Measurements from ENCODE around the gene PLEKHA7. TPM values are rescaled to one million over a fixed set of nuclear protein-coding genes. Genes with fewer than 3 reads are reported as not detected.

Gene PLEKHA7
- total and polyA plus RNA-seq, 4 donors, result 13.3 to 31.8 (median 21.5) TPM

DNA sequence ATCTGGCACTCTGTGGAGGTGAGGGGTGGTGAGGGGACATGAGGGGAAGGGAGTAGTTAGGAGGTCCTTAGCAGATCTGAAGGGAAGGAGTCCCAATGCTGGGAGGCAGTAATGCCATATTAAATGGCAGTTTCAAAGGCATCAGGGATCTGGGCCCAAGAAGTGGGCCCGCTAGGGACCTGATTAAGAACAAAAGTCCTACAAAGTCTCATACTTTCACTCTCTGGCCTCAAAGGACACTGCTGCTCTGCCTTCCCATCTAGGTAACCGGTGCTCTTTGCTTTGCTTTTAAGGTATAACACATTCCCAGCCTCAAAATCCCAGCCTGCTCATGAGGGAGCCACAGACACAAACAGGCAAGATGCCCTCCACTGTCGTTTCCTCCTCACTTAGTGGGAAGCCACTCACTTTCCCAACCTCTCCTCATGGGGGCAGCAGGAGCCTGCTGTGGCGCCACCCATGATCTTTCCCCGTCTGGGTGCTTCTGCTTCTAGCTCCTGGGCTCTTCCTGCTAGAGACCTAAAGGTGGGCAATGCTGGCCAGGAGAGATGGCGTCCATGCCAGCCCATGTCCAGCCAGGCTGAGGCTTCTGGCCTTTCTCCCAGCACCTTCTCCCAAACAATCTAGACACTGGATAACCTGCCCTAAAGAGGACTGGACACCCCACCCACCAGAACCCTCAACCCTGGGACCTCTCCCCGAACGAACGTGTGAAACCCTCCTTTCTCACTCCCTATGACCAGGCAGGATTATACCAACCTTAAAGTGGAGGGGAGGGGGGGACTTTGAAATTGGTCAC lies 68.3 kb downstream of the PLEKHA7 start:
- H3K27ac ChIP-seq (ENCODE audit: low read depth in 1 of 2, low read length in 1 of 2), result no peak overlapping the region
- H3K4me3 ChIP-seq, result no peak overlapping the region
- no peaks in the 10 kb centered on the region for H3K36me3 ChIP-seq (ENCODE audit: control insufficient read depth in 4 of 4, insufficient read depth in 4 of 4, low read length in 4 of 4)
- peak; percentile 50 for TF ChIP-seq CTCF (IDR thresholded peaks at IDR 0.05; ENCODE audit: control extremely low read depth, extremely low read depth)
- H3K9ac ChIP-seq (ENCODE audit: insufficient read depth in 1 of 2, low read length in 2 of 2), result no peak overlapping the region
- peak; percentile 32 to 49 (median 48) for DNase-seq
- H3K4me1 ChIP-seq (ENCODE audit: control insufficient read depth in 5 of 5, insufficient read depth in 5 of 5, low read length in 5 of 5), result peaks cover 0 to 9% (median 0%) of the 10 kb centered on the region in 5 donors
- H3K9me3 ChIP-seq (ENCODE audit: control insufficient read depth in 4 of 4, insufficient read depth in 3 of 4, low read length in 3 of 4), result no peaks in the 10 kb centered on the region
- ATAC-seq (ENCODE audit: insufficient read depth, low FRiP score), result peak; percentile 84
- 47 to 49% methylated on average over 9 of the region's 9 CpGs for WGBS, 2 donors
- no peaks in the 10 kb centered on the region for H3K27me3 ChIP-seq (ENCODE audit: control insufficient read depth in 3 of 3, insufficient read depth in 3 of 3, low read length in 2 of 3)

DNA sequence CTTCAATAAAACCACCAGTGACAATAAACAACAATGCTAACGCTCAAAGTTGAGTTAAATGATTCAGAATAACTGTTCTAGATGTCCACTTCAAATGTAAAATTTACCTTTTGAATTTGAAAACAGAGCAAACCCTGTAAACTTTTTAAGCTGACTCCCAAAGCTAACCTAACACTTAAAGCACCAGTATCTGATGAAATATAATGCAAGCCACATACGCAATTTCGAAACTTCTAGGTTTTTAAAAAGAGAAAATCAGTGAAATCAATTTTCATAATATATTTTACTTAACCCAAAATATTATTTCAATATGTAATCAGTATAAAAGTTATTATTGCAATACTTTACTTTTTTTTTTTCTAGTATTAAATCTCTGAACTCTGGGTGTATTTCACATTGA lies 71.3 kb downstream of the PLEKHA7 start:
- H3K27ac ChIP-seq (ENCODE audit: low read depth in 1 of 2, low read length in 1 of 2), result no peak overlapping the region
- no peaks in the 10 kb centered on the region for H3K9me3 ChIP-seq (ENCODE audit: control insufficient read depth in 4 of 4, insufficient read depth in 3 of 4, low read length in 3 of 4)
- DNase-seq (no peak), ATAC-seq (ENCODE audit: insufficient read depth, low FRiP score) (no peak)
- TF ChIP-seq CTCF (IDR thresholded peaks at IDR 0.05; ENCODE audit: control extremely low read depth, extremely low read depth), result no peak
- H3K4me3 ChIP-seq, result no peak overlapping the region
- no peaks in the 10 kb centered on the region for H3K27me3 ChIP-seq (ENCODE audit: control insufficient read depth in 3 of 3, insufficient read depth in 3 of 3, low read length in 2 of 3)
- no peak overlapping the region for H3K9ac ChIP-seq (ENCODE audit: insufficient read depth in 1 of 2, low read length in 2 of 2)
- H3K36me3 ChIP-seq (ENCODE audit: control insufficient read depth in 4 of 4, insufficient read depth in 4 of 4, low read length in 4 of 4), result no peaks in the 10 kb centered on the region
- 92 to 95% methylated on average over 3 of the region's 3 CpGs for WGBS, 2 donors
- peaks cover 0 to 9% (median 0%) of the 10 kb centered on the region in 5 donors for H3K4me1 ChIP-seq (ENCODE audit: control insufficient read depth in 5 of 5, insufficient read depth in 5 of 5, low read length in 5 of 5)

DNA sequence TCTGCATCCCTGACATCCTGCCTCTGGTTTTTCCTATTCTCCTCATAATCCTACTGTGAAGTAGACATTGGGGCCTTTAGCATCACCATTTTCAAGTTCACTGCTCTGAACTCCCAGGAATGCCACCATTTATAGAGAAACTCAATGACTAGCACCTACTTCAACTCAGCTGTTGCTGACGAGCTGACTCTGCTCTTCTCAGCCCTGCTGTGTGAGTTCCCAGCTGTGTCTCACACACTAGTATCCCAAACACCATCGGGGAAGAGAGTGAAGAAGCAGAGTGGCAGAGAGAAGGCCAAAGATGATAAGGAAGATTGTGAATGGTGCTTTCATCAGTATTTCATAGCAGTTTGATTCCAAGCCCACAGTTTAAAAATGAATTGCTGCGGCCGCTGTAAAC lies 71.9 kb downstream of the PLEKHA7 start:
- WGBS, 2 donors, result 73 to 84% methylated on average over 4 of the region's 4 CpGs
- no peak overlapping the region for H3K27ac ChIP-seq (ENCODE audit: low read depth in 1 of 2, low read length in 1 of 2)
- TF ChIP-seq CTCF (IDR thresholded peaks at IDR 0.05; ENCODE audit: control extremely low read depth, extremely low read depth), result no peak

More for the DNA sequence above, 71.9 kb downstream of the PLEKHA7 start:
- peak in 2 of 3 donors; percentile 44 to 62 for DNase-seq
- ATAC-seq (ENCODE audit: insufficient read depth, low FRiP score), result no peak
- Histone ChIP-seq H3K4me1 (ENCODE audit: control insufficient read depth in 5 of 5, insufficient read depth in 5 of 5, low read length in 5 of 5) (peaks cover 0 to 9% (median 0%) of the 10 kb centered on the region in 5 donors), H3K4me3 (no peak overlapping the region), H3K9ac (ENCODE audit: insufficient read depth in 1 of 2, low read length in 2 of 2) (no peak overlapping the region), H3K27me3 (ENCODE audit: control insufficient read depth in 3 of 3, insufficient read depth in 3 of 3, low read length in 2 of 3) (no peaks in the 10 kb centered on the region), H3K9me3 (ENCODE audit: control insufficient read depth in 4 of 4, insufficient read depth in 3 of 4, low read length in 3 of 4) (no peaks in the 10 kb centered on the region), H3K36me3 (ENCODE audit: control insufficient read depth in 4 of 4, insufficient read depth in 4 of 4, low read length in 4 of 4) (no peaks in the 10 kb centered on the region)

All from lung (tissue), 12 donors.